PC-3 (cell line): ENCODE data around the gene GIMAP2. TPM values are rescaled to one million over a fixed set of nuclear protein-coding genes. Genes with fewer than 3 reads are reported as not detected.

ENCODE experiments used
- ATAC-seq: fragments of 200-7000 bp; cut with Tn5 transposase; 2 replicates; pipeline ENCODE4 v1.9.1; 2020; ENCODE audit warnings: mild to moderate bottlenecking, moderate library complexity
- BruUV-seq: library from RNA; stranded (reverse); fragments of 400-500 nt; replicated peaks from 2 replicates; lab custom pipeline; 2021; lab: Mats Ljungman, UMichigan
- CTCF ChIA-PET: fragments of 300-600 bp; sonication (Branson Sonifier 250); formaldehyde crosslinking; loops from one replicate; lab custom pipeline; 2022; ENCODE audit warnings: antibody characterized with exemption; lab: Charles Lee
- POLR2A ChIA-PET: fragments of 300-600 bp; sonication (Branson Sonifier 250); formaldehyde crosslinking; loops from one replicate; lab custom pipeline; 2022; ENCODE audit warnings: antibody characterized with exemption; ENCODE audit not compliant: unreplicated experiment; lab: Charles Lee
- DNase-seq: peaks from one replicate; pipeline ENCODE4 v3.0.0-alpha.2; 2015
- H2AFZ ChIP-seq: fragments of 300-600 bp; sonication (generic); 2 replicates; pipeline ENCODE4 v1.6.0; 2016; ENCODE audit warnings: antibody characterized with exemption, low read length
- H3F3A ChIP-seq: fragments of 300-600 bp; sonication (generic); one replicate; pipeline ENCODE4 v1.6.0; 2017; ENCODE audit warnings: antibody characterized with exemption, low read length, control low read depth, mild to moderate bottlenecking; ENCODE audit not compliant: unreplicated experiment
- H3K27ac ChIP-seq: fragments of 300-600 bp; sonication (generic); 2 replicates; pipeline ENCODE4 v1.5.1; 2016; ENCODE audit warnings: mild to moderate bottlenecking, low read length
- H3K27me3 ChIP-seq: fragments of 300-600 bp; sonication (generic); 2 replicates; pipeline ENCODE4 v1.6.1; 2016; ENCODE audit warnings: low read length, mixed read lengths
- H3K36me3 ChIP-seq: fragments of 300-600 bp; sonication (generic); 2 replicates; pipeline ENCODE4 v1.6.1; 2016; ENCODE audit warnings: low read depth, mixed run types, low read length, mixed read lengths
- H3K4me1 ChIP-seq: fragments of 300-600 bp; sonication (generic); 2 replicates; pipeline ENCODE4 v1.5.1; 2016; ENCODE audit warnings: low read length; ENCODE audit not compliant: insufficient read depth
- H3K4me2 ChIP-seq: fragments of 300-600 bp; sonication (generic); 2 replicates; pipeline ENCODE4 v1.6.0; 2016; ENCODE audit warnings: low read length
- H3K4me3 ChIP-seq: fragments of 300-600 bp; sonication (generic); 2 replicates; pipeline ENCODE4 v1.5.1; 2016; ENCODE audit warnings: mild to moderate bottlenecking, low read length, mixed read lengths
- H3K79me2 ChIP-seq: fragments of 300-600 bp; sonication (generic); 2 replicates; pipeline ENCODE4 v1.6.1; 2017; ENCODE audit warnings: low read length, mixed read lengths
- H3K9ac ChIP-seq: fragments of 300-600 bp; sonication (generic); 2 replicates; pipeline ENCODE4 v1.6.0; 2016; ENCODE audit warnings: mild to moderate bottlenecking, low read length
- H3K9me2 ChIP-seq: fragments of 300-600 bp; sonication (generic); replicated peaks from 2 replicates; pipeline ENCODE4 v1.6.1; 2016; ENCODE audit warnings: mixed run types, low read length, mixed read lengths
- H3K9me3 ChIP-seq: fragments of 300-600 bp; sonication (generic); 2 replicates; pipeline ENCODE4 v1.6.1; 2016; ENCODE audit warnings: low read length, mixed read lengths
- H4K20me1 ChIP-seq: fragments of 300-600 bp; sonication (generic); 2 replicates; pipeline ENCODE4 v1.6.1; 2016; ENCODE audit warnings: low read length, mixed read lengths
- CTCF ChIP-seq: fragments of 300-600 bp; sonication (generic); conservative IDR thresholded peaks from 2 replicates; pipeline ENCODE4 v1.5.1; 2017; ENCODE audit warnings: antibody characterized with exemption, low read depth, mild to moderate bottlenecking, low read length
- EZH2 ChIP-seq: fragments of 300-600 bp; sonication (generic); IDR thresholded peaks from one replicate; pipeline ENCODE4 v1.6.1; 2017; ENCODE audit warnings: antibody characterized with exemption, mild to moderate bottlenecking, low read length; ENCODE audit not compliant: unreplicated experiment
- EZH2phosphoT487 ChIP-seq: fragments of 300-600 bp; sonication (generic); IDR thresholded peaks from 2 replicates; pipeline ENCODE4 v1.6.1; 2018; ENCODE audit warnings: mild to moderate bottlenecking, antibody characterized with exemption, low read length, borderline replicate concordance
- intact Hi-C: fragments of 100-400 bp; cut with micrococcal nuclease; formaldehyde crosslinking; loops from 2 replicates; pipeline ENCODE4 v1.9.0; 2023
- total RNA-seq: library from RNA; depleted of rRNA; stranded (reverse); fragments of >200 nt; gene quantifications from 2 replicates; pipeline ENCODE4 v1.2.3, GENCODE V29; 2014

GIMAP2 gene
- total RNA-seq, 1 experiment from 2014 or later: not detected

- Histone ChIP-seq H3K9me2 (no peaks in the 10 kb centered on the region), H3K27me3 (peaks cover 36% of the 10 kb centered on the region), H3K9me3 (no peaks in the 10 kb centered on the region), H3F3A (no peaks in the 10 kb centered on the region), H3K4me1 (no peaks in the 10 kb centered on the region), H3K4me3 (no peak overlapping the region), H3K9ac (no peak overlapping the region), H4K20me1 (no peaks in the 10 kb centered on the region), H3K4me2 (no peak overlapping the region), H3K79me2 (no peaks in the 10 kb centered on the region), H3K27ac (no peak overlapping the region), H2AFZ (no peak overlapping the region), H3K36me3 (no peaks in the 10 kb centered on the region)
- BruUV-seq: no TSS peak
- CTCF ChIA-PET: no interaction called here
- DNase-seq (no peak), ATAC-seq (no peak)
- POLR2A ChIA-PET: no interaction called here
- intact Hi-C loops: no loop called here
- TF ChIP-seq EZH2phosphoT487 (no peak), EZH2 (no peak), CTCF (no peak)
These were observed 42.5 kb downstream of the GIMAP2 start for GRCh38 chr7:150728011-150728410.

- Histone ChIP-seq H3K9ac (no peak overlapping the region), H3K79me2 (no peaks in the 10 kb centered on the region), H3K9me2 (no peaks in the 10 kb centered on the region), H3K4me3 (no peak overlapping the region), H3K4me2 (no peak overlapping the region), H3K27me3 (peaks cover 31% of the 10 kb centered on the region), H4K20me1 (no peaks in the 10 kb centered on the region), H3K36me3 (no peaks in the 10 kb centered on the region), H3K27ac (no peak overlapping the region), H2AFZ (no peak overlapping the region), H3K9me3 (no peaks in the 10 kb centered on the region), H3K4me1 (no peaks in the 10 kb centered on the region), H3F3A (no peaks in the 10 kb centered on the region)
- TF ChIP-seq EZH2: no peak
- no peak for TF ChIP-seq EZH2phosphoT487
- no peak for TF ChIP-seq CTCF
- no TSS peak for BruUV-seq
- DNase-seq (no peak), ATAC-seq (no peak)
- CTCF ChIA-PET: no interaction called here
- POLR2A ChIA-PET: no interaction called here
- intact Hi-C loops: no loop called here
These were observed 43.1 kb downstream of the GIMAP2 start for GRCh38 chr7:150728609-150729008.

- ChIA-PET CTCF (no interaction called here), POLR2A (no interaction called here)
- H3K9ac ChIP-seq: no peak overlapping the region
- no peak overlapping the region for H3K4me3 ChIP-seq
- H2AFZ ChIP-seq: no peak overlapping the region
- intact Hi-C loops: no loop called here
- no peaks in the 10 kb centered on the region for H3K36me3 ChIP-seq
- peaks cover 29% of the 10 kb centered on the region for H3K27me3 ChIP-seq
- no peak for TF ChIP-seq EZH2phosphoT487
- TF ChIP-seq EZH2: no peak
- TF ChIP-seq CTCF: no peak
- H3K9me3 ChIP-seq: no peaks in the 10 kb centered on the region
- DNase-seq (no peak), ATAC-seq (no peak)
- H3F3A ChIP-seq: no peaks in the 10 kb centered on the region
- no peaks in the 10 kb centered on the region for H3K4me1 ChIP-seq
- H3K27ac ChIP-seq: no peak overlapping the region
- H3K9me2 ChIP-seq: no peaks in the 10 kb centered on the region
- H3K4me2 ChIP-seq: no peak overlapping the region
- BruUV-seq: no TSS peak
- no peaks in the 10 kb centered on the region for H3K79me2 ChIP-seq
- H4K20me1 ChIP-seq: no peaks in the 10 kb centered on the region
These were observed 46.4 kb downstream of the GIMAP2 start for GRCh38 chr7:150731916-150732315.
